Glutamatergic neuron (in vitro differentiated cells): ENCODE results near the gene CCNI2. TPM values are rescaled to one million over a fixed set of nuclear protein-coding genes. Genes with fewer than 3 reads are reported as not detected.

Experiments used
- DNase-seq: peaks from one replicate; pipeline ENCODE4 v3.0.0; 2022
- H3K27ac Mint-ChIP-seq: one replicate; pipeline ENCODE4 v1.8.0; 2020; ENCODE audit warnings: mild to moderate bottlenecking, mixed read lengths, inconsistent platforms; ENCODE audit not compliant: unreplicated experiment
- H3K27me3 Mint-ChIP-seq: one replicate; pipeline ENCODE4 v1.8.0; 2020; ENCODE audit warnings: mild to moderate bottlenecking, moderate library complexity, mixed read lengths, inconsistent platforms; ENCODE audit not compliant: unreplicated experiment
- H3K36me3 Mint-ChIP-seq: one replicate; pipeline ENCODE4 v1.8.0; 2020; ENCODE audit warnings: mild to moderate bottlenecking, mixed read lengths, inconsistent platforms; ENCODE audit not compliant: unreplicated experiment
- H3K4me1 Mint-ChIP-seq: one replicate; pipeline ENCODE4 v1.8.0; 2020; ENCODE audit warnings: mild to moderate bottlenecking, low read depth, mixed read lengths, inconsistent platforms; ENCODE audit not compliant: unreplicated experiment
- H3K4me3 Mint-ChIP-seq: one replicate; pipeline ENCODE4 v1.8.0; 2020; ENCODE audit warnings: mild to moderate bottlenecking, mixed read lengths, inconsistent platforms; ENCODE audit not compliant: unreplicated experiment
- H3K9me3 Mint-ChIP-seq: one replicate; pipeline ENCODE4 v1.8.0; 2020; ENCODE audit warnings: mild to moderate bottlenecking, moderate library complexity, mixed read lengths, inconsistent platforms; ENCODE audit not compliant: unreplicated experiment
- CTCF ChIP-seq: fragments of 200-600 bp; sonication (generic); IDR thresholded peaks from one replicate; pipeline ENCODE4 v1.5.0; 2021; ENCODE audit not compliant: partially characterized antibody, unreplicated experiment
- long read RNA-seq: library from polyadenylated mRNA; unstranded; transcript quantifications from one replicate; pipeline ENCODE4 v2.0.0, GENCODE V29; 2020; ENCODE audit not compliant: unreplicated experiment
- total RNA-seq: library from RNA; stranded (reverse); fragmentation: NEBNext Ultra II Directional; extraction: Animal tissue kit (Norgen Biotek cat#: 25700); gene quantifications from one replicate; pipeline ENCODE4 v1.2.1, GENCODE V29; 2021; ENCODE audit not compliant: unreplicated experiment

CCNI2 gene
- total RNA-seq, result 0.17 TPM
- long read RNA-seq, result 0 reads

- peak; percentile 24 for TF ChIP-seq CTCF
- H3K27me3 Mint-ChIP-seq, result peaks cover 10% of the 10 kb centered on the region
- peak; percentile 53 for DNase-seq
- peaks cover 3% of the 10 kb centered on the region for H3K4me1 Mint-ChIP-seq
- peaks cover 5% of the 10 kb centered on the region for H3K9me3 Mint-ChIP-seq
- peaks cover 4% of the 10 kb centered on the region for H3K36me3 Mint-ChIP-seq
- H3K4me3 Mint-ChIP-seq, result peak within 1 kb of the TSS; percentile 69
- H3K27ac Mint-ChIP-seq, result no peak within 1 kb of the TSS
Measured at GRCh38 chr5:132746954-132747615, at the start of gene CCNI2. Gene CCNI2, plus strand, starts transcription at chr5:132747426. Its CDS starts 70 bp downstream, at chr5:132747496.

DNA sequence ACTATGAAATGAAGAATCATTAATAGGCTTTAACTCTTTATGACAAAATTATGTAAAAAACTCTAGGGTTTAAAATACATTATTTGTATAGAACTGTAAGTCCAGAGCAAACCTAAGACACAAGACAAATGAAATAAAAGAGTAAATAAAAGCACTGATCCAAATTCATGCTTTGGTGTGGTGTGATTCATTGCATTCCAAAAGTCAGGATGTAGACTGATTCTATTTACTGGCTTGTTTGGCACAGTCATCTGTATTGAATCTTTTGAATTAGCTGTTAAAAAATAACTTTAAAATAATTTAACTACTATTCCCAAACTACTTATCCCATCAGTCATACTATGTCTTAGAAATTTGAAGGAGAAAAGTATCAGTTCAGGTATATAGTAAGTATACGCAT lies 42.4 kb upstream of the CCNI2 start:
- Mint-ChIP-seq H3K4me1 (no peaks in the 10 kb centered on the region), H3K27ac (no peak overlapping the region), H3K27me3 (no peaks in the 10 kb centered on the region), H3K9me3 (no peaks in the 10 kb centered on the region), H3K4me3 (no peak overlapping the region), H3K36me3 (no peaks in the 10 kb centered on the region)
- no peak for TF ChIP-seq CTCF
- no peak for DNase-seq

DNA sequence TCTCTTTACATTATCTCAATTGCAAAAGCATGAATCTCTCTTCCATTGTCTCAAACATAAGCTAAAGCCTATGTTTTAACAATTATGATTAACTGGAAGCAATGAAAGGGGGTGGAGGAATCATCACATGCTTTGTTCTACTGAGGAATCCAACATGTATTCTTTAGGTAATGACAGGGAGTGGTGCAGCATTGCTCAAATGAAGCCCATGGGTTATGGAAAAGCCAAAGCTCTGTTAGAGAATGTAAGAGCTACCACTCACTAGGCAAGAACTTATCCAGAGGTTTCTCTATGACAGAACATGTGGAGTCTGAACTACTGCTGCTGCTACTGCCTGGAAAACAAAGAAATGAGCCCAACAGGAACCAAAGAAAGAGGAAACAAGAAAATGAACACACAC lies 38.6 kb upstream of the CCNI2 start:
- Mint-ChIP-seq H3K27me3 (no peaks in the 10 kb centered on the region), H3K4me3 (no peak overlapping the region), H3K9me3 (peaks cover 2% of the 10 kb centered on the region), H3K27ac (no peak overlapping the region), H3K4me1 (no peaks in the 10 kb centered on the region), H3K36me3 (no peaks in the 10 kb centered on the region)
- TF ChIP-seq CTCF, result no peak
- no peak for DNase-seq

DNA sequence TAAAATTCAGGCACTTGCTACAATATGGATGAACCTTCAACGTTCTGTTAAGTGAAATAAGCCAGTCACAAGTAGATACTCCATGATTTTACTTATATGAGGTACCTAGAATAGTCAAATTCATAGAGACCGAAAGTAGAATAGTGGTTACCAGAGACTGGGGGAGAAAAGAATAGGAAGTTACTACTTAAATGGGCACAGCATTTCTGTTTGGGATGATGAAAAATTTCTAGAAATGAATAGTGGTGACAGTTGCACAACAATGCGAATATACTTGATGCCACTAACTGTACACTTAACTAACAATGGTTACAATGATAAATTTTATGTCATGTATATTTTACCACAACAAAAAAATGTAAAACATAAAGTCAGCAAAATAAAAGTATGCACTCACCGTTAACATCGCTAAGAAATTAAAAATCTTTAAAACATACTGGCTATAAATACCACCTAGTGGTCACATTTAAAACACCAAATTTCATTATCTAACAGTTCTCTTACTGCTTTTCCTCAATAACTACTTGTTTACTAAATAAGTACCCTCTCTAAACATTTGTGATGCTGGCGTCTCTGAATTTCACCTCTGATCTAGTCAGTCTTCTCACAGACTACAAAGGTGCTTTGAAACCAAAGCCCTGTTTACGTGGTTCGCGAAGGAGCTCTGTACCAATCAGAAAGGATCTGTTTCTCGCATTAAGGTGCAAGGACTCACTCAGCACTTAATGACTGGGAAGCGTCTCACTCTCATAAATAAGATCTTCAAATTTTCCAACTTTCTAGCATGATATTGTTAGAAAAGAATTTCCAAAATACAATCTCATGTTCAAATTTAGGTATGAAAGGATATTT lies 32.5 kb upstream of the CCNI2 start:
- Mint-ChIP-seq H3K4me3 (no peak overlapping the region), H3K9me3 (peaks cover 2% of the 10 kb centered on the region), H3K27ac (no peak overlapping the region), H3K4me1 (no peaks in the 10 kb centered on the region), H3K36me3 (no peaks in the 10 kb centered on the region), H3K27me3 (peaks cover 1% of the 10 kb centered on the region)
- DNase-seq, result no peak
- peak; percentile 67 for TF ChIP-seq CTCF
